WTC11 (cell line): Measurements from ENCODE around the gene SUPT5H. TPM values are rescaled to one million over a fixed set of nuclear protein-coding genes. Genes with fewer than 3 reads are reported as not detected.

Source experiments
- ATAC-seq: fragments of 200-7000 bp; cut with Tn5 transposase; 2 replicates; pipeline ENCODE4 v1.10.0; 2021; ENCODE audit warnings: mild to moderate bottlenecking, moderate library complexity
- CTCF ChIA-PET: fragments of 300-600 bp; sonication (Branson Sonifier 250); formaldehyde crosslinking; loops from one replicate; lab custom pipeline; 2021; ENCODE audit warnings: antibody characterized with exemption; lab: Charles Lee
- POLR2A ChIA-PET: fragments of 350-600 bp; sonication (Branson Sonifier 250); formaldehyde crosslinking; loops from one replicate; lab custom pipeline; 2021; ENCODE audit warnings: antibody characterized with exemption; lab: Charles Lee
- DNase-seq: peaks from one replicate; pipeline ENCODE4 v3.0.0; 2021; ENCODE audit warnings: low spot score
- H3K27ac Mint-ChIP-seq: 2 replicates; pipeline ENCODE4 v1.8.0; 2021; ENCODE audit warnings: mixed read lengths
- H3K27me3 Mint-ChIP-seq: 2 replicates; pipeline ENCODE4 v1.8.0; 2021; ENCODE audit warnings: low read depth, mild to moderate bottlenecking, moderate library complexity, mixed read lengths
- H3K36me3 Mint-ChIP-seq: 2 replicates; pipeline ENCODE4 v1.8.0; 2021; ENCODE audit warnings: mixed read lengths
- H3K4me1 Mint-ChIP-seq: 2 replicates; pipeline ENCODE4 v1.8.0; 2022; ENCODE audit warnings: mixed read lengths
- H3K4me3 Mint-ChIP-seq: 2 replicates; pipeline ENCODE4 v1.8.0; 2021; ENCODE audit warnings: mild to moderate bottlenecking, moderate library complexity, mixed read lengths
- H3K9me3 Mint-ChIP-seq: 2 replicates; pipeline ENCODE4 v1.8.0; 2021; ENCODE audit warnings: mixed read lengths
- FOXK1 ChIP-seq: sonication (generic); formaldehyde crosslinking; IDR thresholded peaks from 2 replicates; pipeline ENCODE4 v1.8.0; 2022; ENCODE audit warnings: mild to moderate bottlenecking, moderate library complexity, missing genetic modification reagents
- FOXP1 ChIP-seq: sonication (generic); formaldehyde crosslinking; IDR thresholded peaks from 2 replicates; pipeline ENCODE4 v1.8.0; 2022; ENCODE audit warnings: missing genetic modification reagents, mild to moderate bottlenecking, moderate library complexity, borderline replicate concordance
- HMGA2 ChIP-seq: fragments of 250-450 bp; sonication (Bioruptor Pico); IDR thresholded peaks from 2 replicates; pipeline ENCODE4 v1.4.0; 2021; ENCODE audit warnings: mild to moderate bottlenecking, moderate library complexity
- IRF2 ChIP-seq: sonication (generic); formaldehyde crosslinking; IDR thresholded peaks from 2 replicates; pipeline ENCODE4 v1.8.0; 2022; ENCODE audit warnings: low read depth, missing genetic modification reagents, borderline replicate concordance
- MYBL2 ChIP-seq: sonication (generic); formaldehyde crosslinking; IDR thresholded peaks from 2 replicates; pipeline ENCODE4 v1.8.1; 2023; ENCODE audit warnings: mild to moderate bottlenecking, moderate library complexity, missing genetic modification reagents
- NFATC4 ChIP-seq: fragments of 250-450 bp; sonication (Bioruptor Pico); IDR thresholded peaks from 2 replicates; pipeline ENCODE4 v1.9.0; 2021; ENCODE audit warnings: mild to moderate bottlenecking
- SMAD3 ChIP-seq: sonication (generic); formaldehyde crosslinking; IDR thresholded peaks from 2 replicates; pipeline ENCODE4 v1.8.0; 2022; ENCODE audit warnings: missing genetic modification reagents, mild to moderate bottlenecking, borderline replicate concordance
- SMAD4 ChIP-seq: sonication (generic); formaldehyde crosslinking; IDR thresholded peaks from 2 replicates; pipeline ENCODE4 v1.8.0; 2022; ENCODE audit warnings: mild to moderate bottlenecking, missing genetic modification reagents
- SP1 ChIP-seq: sonication (generic); formaldehyde crosslinking; conservative IDR thresholded peaks from 2 replicates; pipeline ENCODE4 v1.8.1; 2022; ENCODE audit warnings: missing genetic modification reagents
- TP53 ChIP-seq: sonication (generic); formaldehyde crosslinking; IDR thresholded peaks from 2 replicates; pipeline ENCODE4 v1.8.1; 2023; ENCODE audit warnings: mild to moderate bottlenecking, missing genetic modification reagents
- ZNF219 ChIP-seq: sonication (generic); formaldehyde crosslinking; IDR thresholded peaks from 2 replicates; pipeline ENCODE4 v1.8.0; 2023; ENCODE audit warnings: missing genetic modification reagents, mild to moderate bottlenecking, borderline replicate concordance
- ZNF232 ChIP-seq: sonication (generic); formaldehyde crosslinking; IDR thresholded peaks from 2 replicates; pipeline ENCODE4 v1.8.0; 2022; ENCODE audit warnings: mild to moderate bottlenecking, missing genetic modification reagents
- ZNF317 ChIP-seq: sonication (generic); formaldehyde crosslinking; IDR thresholded peaks from 2 replicates; pipeline ENCODE4 v1.8.1; 2023; ENCODE audit warnings: low read depth, mild to moderate bottlenecking, moderate library complexity, missing genetic modification reagents, borderline replicate concordance
- total RNA-seq: library from RNA; stranded (reverse); gene quantifications from 3 replicates; pipeline ENCODE4 v1.2.3, GENCODE V29; 2021
- TF ChIP-seq, protein P1 (sequence below): sonication (generic); formaldehyde crosslinking; IDR thresholded peaks from 2 replicates; pipeline ENCODE4 v1.8.1; 2022; ENCODE audit warnings: mild to moderate bottlenecking, missing genetic modification reagents, moderate library complexity, borderline replicate concordance
- TF ChIP-seq, protein P2 (sequence below): fragments of 250-450 bp; sonication (Bioruptor Pico); IDR thresholded peaks from 2 replicates; pipeline ENCODE4 v1.8.0; 2021; ENCODE audit warnings: mild to moderate bottlenecking
- TF ChIP-seq, protein P3 (sequence below): sonication (generic); formaldehyde crosslinking; IDR thresholded peaks from 2 replicates; pipeline ENCODE4 v1.8.1; 2023; ENCODE audit warnings: mild to moderate bottlenecking, missing genetic modification reagents
- TF ChIP-seq, protein P4 (sequence below): sonication (generic); formaldehyde crosslinking; IDR thresholded peaks from 2 replicates; pipeline ENCODE4 v1.8.1; 2023; ENCODE audit warnings: mild to moderate bottlenecking, moderate library complexity, missing genetic modification reagents
- TF ChIP-seq, protein P5 (sequence below): sonication (generic); formaldehyde crosslinking; IDR thresholded peaks from 2 replicates; pipeline ENCODE4 v1.8.1; 2022; ENCODE audit warnings: low read depth, mild to moderate bottlenecking, moderate library complexity, missing genetic modification reagents, borderline replicate concordance
- TF ChIP-seq, protein P6 (sequence below): sonication (generic); formaldehyde crosslinking; IDR thresholded peaks from 2 replicates; pipeline ENCODE4 v1.8.1; 2023; ENCODE audit warnings: mild to moderate bottlenecking, missing genetic modification reagents, moderate library complexity
- TF ChIP-seq, protein P7 (sequence below): sonication (generic); formaldehyde crosslinking; IDR thresholded peaks from 2 replicates; pipeline ENCODE4 v1.8.0; 2022; ENCODE audit warnings: missing genetic modification reagents

The SUPT5H gene
- total RNA-seq, 1 experiment from 2014 or later = 135 TPM

DNA sequence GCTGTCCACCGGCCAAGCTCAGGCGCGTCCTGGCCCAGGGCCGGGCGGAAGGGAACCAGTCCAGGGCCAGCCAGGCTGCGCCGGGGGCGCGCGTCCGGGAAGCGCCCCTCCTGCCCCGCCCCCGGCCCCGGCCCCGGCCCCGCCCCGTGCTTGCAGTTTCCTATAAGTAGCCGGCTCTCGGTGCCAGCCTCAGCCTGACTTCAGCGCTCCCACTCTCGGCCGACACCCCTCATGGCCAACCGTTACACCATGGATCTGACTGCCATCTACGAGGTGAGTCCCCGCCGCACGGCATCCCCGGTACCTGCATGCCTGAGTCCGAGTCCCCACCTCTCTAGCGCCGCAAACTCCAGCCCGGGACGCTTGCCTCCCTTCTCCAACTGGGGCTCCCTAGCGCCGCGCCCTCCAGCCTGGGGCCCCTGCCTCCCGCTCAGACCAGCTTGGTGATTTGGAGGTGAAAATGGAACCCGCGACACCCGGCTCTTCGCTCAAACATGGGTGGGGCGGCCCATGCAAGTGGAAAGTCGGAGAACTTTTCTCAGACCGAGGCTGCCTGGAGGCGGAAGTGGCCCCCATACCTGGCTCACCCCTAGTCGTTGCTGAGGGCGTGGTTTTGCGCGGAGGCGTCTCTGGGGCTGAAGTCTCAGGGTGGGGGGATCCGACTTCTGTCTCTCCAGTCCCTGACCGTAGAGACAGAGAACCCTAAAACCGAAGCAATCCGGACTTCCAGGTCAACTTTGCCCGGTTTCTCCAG, 38.5 kb upstream of the SUPT5H start, which contains the start of gene ZFP36:
ZFP36 (plus strand) TSS at position 192 of the 754 bp plus-strand sequence; CDS start at position 250, 58 bp downstream.
- ChIA-PET CTCF (interaction anchor here (0.6 to 4.3 kb wide), 4 partner anchors 9 to 96 kb away, joined by 3 to 38 read pairs (median 6); no protein-coding TSS in a partner anchor), POLR2A (interaction anchor here (0.6 to 2.1 kb wide), 6 partner anchors 9 to 75 kb away, joined by 3 to 15 read pairs (median 5); partner anchors contain the start of genes MED29, PAF1 and RPS16)
- DNase-seq (peak; percentile 80), ATAC-seq (peak; percentile 13)
- no peaks in the 10 kb centered on the region for H3K9me3 Mint-ChIP-seq
- peaks cover 53% of the 10 kb centered on the region for H3K4me1 Mint-ChIP-seq
- TF ChIP-seq FOXP1 (CRISPR knock-in tag) = peak; percentile 42; the same call in 1 of the 2 replicates
- 0 out of 2 replicates have a peak, but pooled peaks have one; percentile 8 for TF ChIP-seq FOXK1 (CRISPR knock-in tag)
- peak; percentile 64; the same call in 1 of the 2 replicates for TF ChIP-seq ZNF232
- TF ChIP-seq ZNF317 (CRISPR knock-in tag) = no peak
- TF ChIP-seq, protein P1, sequence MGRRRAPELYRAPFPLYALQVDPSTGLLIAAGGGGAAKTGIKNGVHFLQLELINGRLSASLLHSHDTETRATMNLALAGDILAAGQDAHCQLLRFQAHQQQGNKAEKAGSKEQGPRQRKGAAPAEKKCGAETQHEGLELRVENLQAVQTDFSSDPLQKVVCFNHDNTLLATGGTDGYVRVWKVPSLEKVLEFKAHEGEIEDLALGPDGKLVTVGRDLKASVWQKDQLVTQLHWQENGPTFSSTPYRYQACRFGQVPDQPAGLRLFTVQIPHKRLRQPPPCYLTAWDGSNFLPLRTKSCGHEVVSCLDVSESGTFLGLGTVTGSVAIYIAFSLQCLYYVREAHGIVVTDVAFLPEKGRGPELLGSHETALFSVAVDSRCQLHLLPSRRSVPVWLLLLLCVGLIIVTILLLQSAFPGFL (CRISPR knock-in tag) = no peak
- no peak for TF ChIP-seq IRF2 (CRISPR knock-in tag)
- TF ChIP-seq, protein P2, sequence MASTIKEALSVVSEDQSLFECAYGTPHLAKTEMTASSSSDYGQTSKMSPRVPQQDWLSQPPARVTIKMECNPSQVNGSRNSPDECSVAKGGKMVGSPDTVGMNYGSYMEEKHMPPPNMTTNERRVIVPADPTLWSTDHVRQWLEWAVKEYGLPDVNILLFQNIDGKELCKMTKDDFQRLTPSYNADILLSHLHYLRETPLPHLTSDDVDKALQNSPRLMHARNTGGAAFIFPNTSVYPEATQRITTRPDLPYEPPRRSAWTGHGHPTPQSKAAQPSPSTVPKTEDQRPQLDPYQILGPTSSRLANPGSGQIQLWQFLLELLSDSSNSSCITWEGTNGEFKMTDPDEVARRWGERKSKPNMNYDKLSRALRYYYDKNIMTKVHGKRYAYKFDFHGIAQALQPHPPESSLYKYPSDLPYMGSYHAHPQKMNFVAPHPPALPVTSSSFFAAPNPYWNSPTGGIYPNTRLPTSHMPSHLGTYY (CRISPR knock-in tag) = no peak
- peak; percentile 43; the same call in 1 of the 2 replicates for TF ChIP-seq SMAD3
- TF ChIP-seq TP53 (CRISPR knock-in tag) = 0 out of 2 replicates have a peak, but pooled peaks have one; percentile 58
- TF ChIP-seq, protein P3, sequence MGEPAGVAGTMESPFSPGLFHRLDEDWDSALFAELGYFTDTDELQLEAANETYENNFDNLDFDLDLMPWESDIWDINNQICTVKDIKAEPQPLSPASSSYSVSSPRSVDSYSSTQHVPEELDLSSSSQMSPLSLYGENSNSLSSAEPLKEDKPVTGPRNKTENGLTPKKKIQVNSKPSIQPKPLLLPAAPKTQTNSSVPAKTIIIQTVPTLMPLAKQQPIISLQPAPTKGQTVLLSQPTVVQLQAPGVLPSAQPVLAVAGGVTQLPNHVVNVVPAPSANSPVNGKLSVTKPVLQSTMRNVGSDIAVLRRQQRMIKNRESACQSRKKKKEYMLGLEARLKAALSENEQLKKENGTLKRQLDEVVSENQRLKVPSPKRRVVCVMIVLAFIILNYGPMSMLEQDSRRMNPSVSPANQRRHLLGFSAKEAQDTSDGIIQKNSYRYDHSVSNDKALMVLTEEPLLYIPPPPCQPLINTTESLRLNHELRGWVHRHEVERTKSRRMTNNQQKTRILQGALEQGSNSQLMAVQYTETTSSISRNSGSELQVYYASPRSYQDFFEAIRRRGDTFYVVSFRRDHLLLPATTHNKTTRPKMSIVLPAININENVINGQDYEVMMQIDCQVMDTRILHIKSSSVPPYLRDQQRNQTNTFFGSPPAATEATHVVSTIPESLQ (CRISPR knock-in tag) = no peak
- TF ChIP-seq, protein P4, sequence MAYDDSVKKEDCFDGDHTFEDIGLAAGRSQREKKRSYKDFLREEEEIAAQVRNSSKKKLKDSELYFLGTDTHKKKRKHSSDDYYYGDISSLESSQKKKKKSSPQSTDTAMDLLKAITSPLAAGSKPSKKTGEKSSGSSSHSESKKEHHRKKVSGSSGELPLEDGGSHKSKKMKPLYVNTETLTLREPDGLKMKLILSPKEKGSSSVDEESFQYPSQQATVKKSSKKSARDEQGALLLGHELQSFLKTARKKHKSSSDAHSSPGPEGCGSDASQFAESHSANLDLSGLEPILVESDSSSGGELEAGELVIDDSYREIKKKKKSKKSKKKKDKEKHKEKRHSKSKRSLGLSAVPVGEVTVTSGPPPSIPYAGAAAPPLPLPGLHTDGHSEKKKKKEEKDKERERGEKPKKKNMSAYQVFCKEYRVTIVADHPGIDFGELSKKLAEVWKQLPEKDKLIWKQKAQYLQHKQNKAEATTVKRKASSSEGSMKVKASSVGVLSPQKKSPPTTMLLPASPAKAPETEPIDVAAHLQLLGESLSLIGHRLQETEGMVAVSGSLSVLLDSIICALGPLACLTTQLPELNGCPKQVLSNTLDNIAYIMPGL = 0 out of 2 replicates have a peak, but pooled peaks have one; percentile 69
- peak; percentile 7; the same call in 1 of the 2 replicates for TF ChIP-seq SP1 (CRISPR knock-in tag)
- peak within 1 kb of the TSS; percentile 90 for H3K4me3 Mint-ChIP-seq
- H3K27me3 Mint-ChIP-seq = no peaks in the 10 kb centered on the region
- peaks cover 8% of the 10 kb centered on the region; the same call in 1 of the 2 replicates for H3K36me3 Mint-ChIP-seq
- H3K27ac Mint-ChIP-seq = peak within 1 kb of the TSS; percentile 94

DNA sequence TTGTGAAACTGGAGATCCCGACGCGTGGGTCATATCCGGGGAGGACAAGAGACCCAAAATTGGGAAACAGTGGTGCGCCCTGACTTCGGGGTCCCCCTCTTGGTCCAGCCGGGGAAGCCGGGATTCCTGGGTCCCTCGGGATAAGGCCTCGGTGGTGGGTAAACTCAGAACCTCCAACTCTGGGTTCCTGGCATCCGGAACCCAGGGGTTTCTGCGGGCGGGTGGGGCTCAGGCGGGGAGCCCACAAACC, 38.0 kb upstream of the SUPT5H start:
- Mint-ChIP-seq H3K9me3 (no peaks in the 10 kb centered on the region), H3K4me1 (peaks cover 48% of the 10 kb centered on the region), H3K4me3 (peak overlapping the region; percentile 90), H3K36me3 (peaks cover 8% of the 10 kb centered on the region; the same call in 1 of the 2 replicates), H3K27me3 (no peaks in the 10 kb centered on the region), H3K27ac (peak overlapping the region; percentile 92; the same call in 1 of the 2 replicates)
- ChIA-PET POLR2A (interaction anchor here (1.3 to 2.1 kb wide), 3 partner anchors 9 to 28 kb away, joined by 3 to 15 read pairs (median 7); partner anchors contain the start of gene RPS16), CTCF (interaction anchor here (4.3 kb wide), 1 partner anchor 10 kb away, joined by 38 read pairs; no protein-coding TSS in a partner anchor)
- no peak for ATAC-seq
- no peak for DNase-seq
- TF ChIP-seq, protein P5, sequence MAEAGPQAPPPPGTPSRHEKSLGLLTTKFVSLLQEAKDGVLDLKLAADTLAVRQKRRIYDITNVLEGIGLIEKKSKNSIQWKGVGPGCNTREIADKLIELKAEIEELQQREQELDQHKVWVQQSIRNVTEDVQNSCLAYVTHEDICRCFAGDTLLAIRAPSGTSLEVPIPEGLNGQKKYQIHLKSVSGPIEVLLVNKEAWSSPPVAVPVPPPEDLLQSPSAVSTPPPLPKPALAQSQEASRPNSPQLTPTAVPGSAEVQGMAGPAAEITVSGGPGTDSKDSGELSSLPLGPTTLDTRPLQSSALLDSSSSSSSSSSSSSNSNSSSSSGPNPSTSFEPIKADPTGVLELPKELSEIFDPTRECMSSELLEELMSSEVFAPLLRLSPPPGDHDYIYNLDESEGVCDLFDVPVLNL (CRISPR knock-in tag) = no peak
- TF ChIP-seq HMGA2 (CRISPR knock-in tag) (no peak), SMAD4 (CRISPR knock-in tag) (no peak), NFATC4 (CRISPR knock-in tag) (no peak), ZNF219 (no peak), MYBL2 (no peak)
- TF ChIP-seq, protein P6, sequence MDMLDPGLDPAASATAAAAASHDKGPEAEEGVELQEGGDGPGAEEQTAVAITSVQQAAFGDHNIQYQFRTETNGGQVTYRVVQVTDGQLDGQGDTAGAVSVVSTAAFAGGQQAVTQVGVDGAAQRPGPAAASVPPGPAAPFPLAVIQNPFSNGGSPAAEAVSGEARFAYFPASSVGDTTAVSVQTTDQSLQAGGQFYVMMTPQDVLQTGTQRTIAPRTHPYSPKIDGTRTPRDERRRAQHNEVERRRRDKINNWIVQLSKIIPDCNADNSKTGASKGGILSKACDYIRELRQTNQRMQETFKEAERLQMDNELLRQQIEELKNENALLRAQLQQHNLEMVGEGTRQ = no peak
- TF ChIP-seq, protein P7, sequence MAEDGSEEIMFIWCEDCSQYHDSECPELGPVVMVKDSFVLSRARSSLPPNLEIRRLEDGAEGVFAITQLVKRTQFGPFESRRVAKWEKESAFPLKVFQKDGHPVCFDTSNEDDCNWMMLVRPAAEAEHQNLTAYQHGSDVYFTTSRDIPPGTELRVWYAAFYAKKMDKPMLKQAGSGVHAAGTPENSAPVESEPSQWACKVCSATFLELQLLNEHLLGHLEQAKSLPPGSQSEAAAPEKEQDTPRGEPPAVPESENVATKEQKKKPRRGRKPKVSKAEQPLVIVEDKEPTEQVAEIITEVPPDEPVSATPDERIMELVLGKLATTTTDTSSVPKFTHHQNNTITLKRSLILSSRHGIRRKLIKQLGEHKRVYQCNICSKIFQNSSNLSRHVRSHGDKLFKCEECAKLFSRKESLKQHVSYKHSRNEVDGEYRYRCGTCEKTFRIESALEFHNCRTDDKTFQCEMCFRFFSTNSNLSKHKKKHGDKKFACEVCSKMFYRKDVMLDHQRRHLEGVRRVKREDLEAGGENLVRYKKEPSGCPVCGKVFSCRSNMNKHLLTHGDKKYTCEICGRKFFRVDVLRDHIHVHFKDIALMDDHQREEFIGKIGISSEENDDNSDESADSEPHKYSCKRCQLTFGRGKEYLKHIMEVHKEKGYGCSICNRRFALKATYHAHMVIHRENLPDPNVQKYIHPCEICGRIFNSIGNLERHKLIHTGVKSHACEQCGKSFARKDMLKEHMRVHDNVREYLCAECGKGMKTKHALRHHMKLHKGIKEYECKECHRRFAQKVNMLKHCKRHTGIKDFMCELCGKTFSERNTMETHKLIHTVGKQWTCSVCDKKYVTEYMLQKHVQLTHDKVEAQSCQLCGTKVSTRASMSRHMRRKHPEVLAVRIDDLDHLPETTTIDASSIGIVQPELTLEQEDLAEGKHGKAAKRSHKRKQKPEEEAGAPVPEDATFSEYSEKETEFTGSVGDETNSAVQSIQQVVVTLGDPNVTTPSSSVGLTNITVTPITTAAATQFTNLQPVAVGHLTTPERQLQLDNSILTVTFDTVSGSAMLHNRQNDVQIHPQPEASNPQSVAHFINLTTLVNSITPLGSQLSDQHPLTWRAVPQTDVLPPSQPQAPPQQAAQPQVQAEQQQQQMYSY = no peak
